ENCODE data around the gene TRIM24.

The TRIM24 gene

DNA sequence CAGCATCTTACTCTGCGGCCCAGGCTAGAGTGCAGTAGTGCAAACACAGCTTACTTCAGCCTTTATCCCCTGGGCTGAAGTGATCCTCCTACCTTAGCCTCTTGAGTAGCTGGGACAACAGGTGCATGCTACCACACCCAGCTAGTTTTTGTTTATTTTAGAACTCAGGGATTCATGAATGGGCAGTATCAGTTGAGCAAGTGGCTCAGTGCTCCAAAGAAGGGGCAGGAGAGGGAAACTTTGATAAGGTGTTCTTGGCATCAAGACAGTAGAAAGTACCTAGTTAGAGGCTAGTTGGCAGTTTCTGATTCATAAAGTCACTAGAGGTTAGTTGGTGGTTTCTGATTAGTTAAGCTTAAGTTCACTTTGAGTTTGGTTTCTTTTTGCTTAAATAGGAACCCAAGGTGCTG, 18.4 kb downstream of the TRIM24 start:
- H3K27ac ChIP-seq (ENCODE audit: low read depth, low read length, poor library complexity, severe bottlenecking): no peak overlapping the region
- no peaks in the 10 kb centered on the region for H3K36me3 ChIP-seq (ENCODE audit: insufficient read depth, low read length)
- no peak overlapping the region for H3K4me3 ChIP-seq (ENCODE audit: low read depth, low read length, poor library complexity, severe bottlenecking)
- H3K4me2 ChIP-seq (ENCODE audit: low read length): no peak overlapping the region
- H3K27me3 ChIP-seq (ENCODE audit: insufficient read depth, low read length): no peaks in the 10 kb centered on the region
- no peak overlapping the region for H3K9ac ChIP-seq (ENCODE audit: low read length)
- TF ChIP-seq, protein P1, sequence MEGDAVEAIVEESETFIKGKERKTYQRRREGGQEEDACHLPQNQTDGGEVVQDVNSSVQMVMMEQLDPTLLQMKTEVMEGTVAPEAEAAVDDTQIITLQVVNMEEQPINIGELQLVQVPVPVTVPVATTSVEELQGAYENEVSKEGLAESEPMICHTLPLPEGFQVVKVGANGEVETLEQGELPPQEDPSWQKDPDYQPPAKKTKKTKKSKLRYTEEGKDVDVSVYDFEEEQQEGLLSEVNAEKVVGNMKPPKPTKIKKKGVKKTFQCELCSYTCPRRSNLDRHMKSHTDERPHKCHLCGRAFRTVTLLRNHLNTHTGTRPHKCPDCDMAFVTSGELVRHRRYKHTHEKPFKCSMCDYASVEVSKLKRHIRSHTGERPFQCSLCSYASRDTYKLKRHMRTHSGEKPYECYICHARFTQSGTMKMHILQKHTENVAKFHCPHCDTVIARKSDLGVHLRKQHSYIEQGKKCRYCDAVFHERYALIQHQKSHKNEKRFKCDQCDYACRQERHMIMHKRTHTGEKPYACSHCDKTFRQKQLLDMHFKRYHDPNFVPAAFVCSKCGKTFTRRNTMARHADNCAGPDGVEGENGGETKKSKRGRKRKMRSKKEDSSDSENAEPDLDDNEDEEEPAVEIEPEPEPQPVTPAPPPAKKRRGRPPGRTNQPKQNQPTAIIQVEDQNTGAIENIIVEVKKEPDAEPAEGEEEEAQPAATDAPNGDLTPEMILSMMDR (IDR thresholded peaks at IDR 0.05; ENCODE audit: low read length): no peak
- TF ChIP-seq EZH2 (IDR thresholded peaks at IDR 0.05; ENCODE audit: borderline replicate concordance, low read length): no peak
- no peak overlapping the region for H2AFZ ChIP-seq (ENCODE audit: low read length)
- no peaks in the 10 kb centered on the region for H3K4me1 ChIP-seq (ENCODE audit: insufficient read depth, low read length, severe bottlenecking)
- no peaks in the 10 kb centered on the region for H3K9me3 ChIP-seq (ENCODE audit: low read length)
- H4K20me1 ChIP-seq (ENCODE audit: insufficient read depth, low read length): 0 out of 2 replicates have a peak, but pooled peaks cover 7% of the 10 kb centered on the region
- H3F3A ChIP-seq (ENCODE audit: insufficient read depth, low read length): no peaks in the 10 kb centered on the region
- peaks cover 87% of the 10 kb centered on the region for H3K79me2 ChIP-seq (ENCODE audit: insufficient read depth, low read length)
- H3K9me2 ChIP-seq (ENCODE audit: low read depth, low read length): no peaks in the 10 kb centered on the region

DNA sequence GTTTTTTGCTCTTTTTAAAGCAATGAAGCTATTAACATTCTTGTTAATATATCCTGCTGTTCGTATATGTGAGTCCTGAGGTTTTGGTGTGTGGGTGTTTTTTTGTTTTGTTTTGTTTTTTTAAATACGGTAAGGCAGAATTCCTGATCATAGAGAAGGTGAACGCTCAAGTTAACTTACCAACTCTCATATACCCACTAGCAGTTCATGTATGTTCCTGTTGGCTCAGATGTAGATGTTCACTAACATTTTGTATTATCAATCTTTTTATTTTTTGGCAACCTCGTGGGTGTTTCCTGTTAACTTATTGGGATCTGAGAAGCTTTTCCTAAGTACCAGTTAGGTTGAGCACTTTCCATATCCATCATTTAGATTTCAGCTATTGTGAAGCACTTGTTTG, 20.5 kb downstream of the TRIM24 start:
- H3K36me3 ChIP-seq (ENCODE audit: insufficient read depth, low read length): no peaks in the 10 kb centered on the region
- no peak overlapping the region for H3K4me3 ChIP-seq (ENCODE audit: low read depth, low read length, poor library complexity, severe bottlenecking)
- H2AFZ ChIP-seq (ENCODE audit: low read length): no peak overlapping the region
- no peaks in the 10 kb centered on the region for H3K4me1 ChIP-seq (ENCODE audit: insufficient read depth, low read length, severe bottlenecking)
- H3K27ac ChIP-seq (ENCODE audit: low read depth, low read length, poor library complexity, severe bottlenecking): no peak overlapping the region
- no peaks in the 10 kb centered on the region for H3K27me3 ChIP-seq (ENCODE audit: insufficient read depth, low read length)
- no peaks in the 10 kb centered on the region for H3K9me3 ChIP-seq (ENCODE audit: low read length)
- H3K79me2 ChIP-seq (ENCODE audit: insufficient read depth, low read length): peaks cover 93% of the 10 kb centered on the region
- 0 out of 2 replicates have a peak, but pooled peaks cover 5% of the 10 kb centered on the region for H4K20me1 ChIP-seq (ENCODE audit: insufficient read depth, low read length)
- TF ChIP-seq, protein P1 (IDR thresholded peaks at IDR 0.05; ENCODE audit: low read length): no peak
- TF ChIP-seq EZH2 (IDR thresholded peaks at IDR 0.05; ENCODE audit: borderline replicate concordance, low read length): no peak
- H3F3A ChIP-seq (ENCODE audit: insufficient read depth, low read length): no peaks in the 10 kb centered on the region
- H3K9ac ChIP-seq (ENCODE audit: low read length): no peak overlapping the region
- H3K9me2 ChIP-seq (ENCODE audit: low read depth, low read length): no peaks in the 10 kb centered on the region
- H3K4me2 ChIP-seq (ENCODE audit: low read length): no peak overlapping the region

DNA sequence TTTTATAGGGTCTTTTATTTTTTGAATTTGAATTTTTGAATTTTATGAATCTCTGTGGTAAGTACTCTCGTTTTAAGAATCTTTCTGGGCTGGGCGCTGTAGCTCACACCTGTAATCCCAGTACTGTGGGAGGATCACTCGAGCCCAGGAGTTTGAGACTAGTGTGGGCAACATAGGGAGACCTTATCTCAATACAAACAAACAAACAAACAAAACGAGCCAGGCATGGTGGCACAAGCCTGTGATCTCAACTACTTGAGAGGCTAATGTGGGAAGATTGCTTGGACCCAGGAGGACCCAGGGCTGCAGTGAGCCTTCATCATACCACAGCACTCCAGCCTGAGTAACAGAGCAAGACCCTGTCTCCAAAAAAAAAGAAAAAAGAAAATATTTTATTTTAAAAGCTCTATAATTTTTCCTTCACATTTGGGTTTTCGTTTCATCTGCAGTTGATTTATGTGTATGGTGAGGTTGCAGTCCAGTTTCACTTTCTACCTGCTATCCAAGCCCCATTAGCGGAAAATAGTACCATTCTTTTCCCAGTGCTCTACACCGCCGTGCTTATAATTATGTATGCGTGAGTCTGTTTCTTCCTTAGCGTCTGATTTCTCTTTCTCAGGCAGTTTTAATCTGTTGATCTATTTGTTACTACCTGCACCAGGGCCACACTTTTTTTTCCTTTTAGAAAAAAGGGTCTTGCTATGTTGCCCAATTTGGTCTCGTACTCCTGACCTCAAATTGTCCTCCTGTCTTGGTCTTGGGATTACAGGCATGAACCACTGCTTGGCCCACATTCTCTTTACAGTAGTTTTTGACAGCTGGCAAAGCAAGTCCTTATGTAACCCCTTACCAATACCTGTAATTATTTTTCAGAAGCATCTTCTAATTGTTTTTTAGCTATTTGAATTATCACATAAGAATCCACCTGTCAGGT, 21.7 kb downstream of the TRIM24 start:
- no peak for TF ChIP-seq EZH2 (IDR thresholded peaks at IDR 0.05; ENCODE audit: borderline replicate concordance, low read length)
- TF ChIP-seq, protein P1 (IDR thresholded peaks at IDR 0.05; ENCODE audit: low read length): no peak
- no peaks in the 10 kb centered on the region for H3K9me2 ChIP-seq (ENCODE audit: low read depth, low read length)
- no peaks in the 10 kb centered on the region for H4K20me1 ChIP-seq (ENCODE audit: insufficient read depth, low read length)

More for the DNA sequence above, 21.7 kb downstream of the TRIM24 start:
- H3K4me2 ChIP-seq (ENCODE audit: low read length): no peak overlapping the region
- no peaks in the 10 kb centered on the region for H3K4me1 ChIP-seq (ENCODE audit: insufficient read depth, low read length, severe bottlenecking)
- H3F3A ChIP-seq (ENCODE audit: insufficient read depth, low read length): no peaks in the 10 kb centered on the region
- no peak overlapping the region for H3K27ac ChIP-seq (ENCODE audit: low read depth, low read length, poor library complexity, severe bottlenecking)
- H3K27me3 ChIP-seq (ENCODE audit: insufficient read depth, low read length): no peaks in the 10 kb centered on the region
- H3K9ac ChIP-seq (ENCODE audit: low read length): no peak overlapping the region
- H3K36me3 ChIP-seq (ENCODE audit: insufficient read depth, low read length): no peaks in the 10 kb centered on the region
- H3K79me2 ChIP-seq (ENCODE audit: insufficient read depth, low read length): peaks cover 86% of the 10 kb centered on the region
- no peak overlapping the region for H3K4me3 ChIP-seq (ENCODE audit: low read depth, low read length, poor library complexity, severe bottlenecking)
- H2AFZ ChIP-seq (ENCODE audit: low read length): no peak overlapping the region
- H3K9me3 ChIP-seq (ENCODE audit: low read length): no peaks in the 10 kb centered on the region
